ENCODE measurements around the gene CNTNAP3. TPM values are rescaled to one million over a fixed set of nuclear protein-coding genes. Genes with fewer than 3 reads are reported as not detected.
"Not testable (repeated sequence)": the region's sequence is repeated elsewhere in the genome, so short reads cannot be mapped to it uniquely, and the experiment has no call there.

Gene CNTNAP3
- total and polyA plus RNA-seq, 10 of the 15 experiments (the other 5 are each of a cell fraction or from before 2014, with no cell fraction given), result 0.04 to 0.13 (median 0.06) TPM; not detected in 7

- H3K4me3 ChIP-seq; POLR2A ChIA-PET; H3K36me3 ChIP-seq (ENCODE audit: control insufficient read depth in 2 of 2, insufficient read depth in 2 of 2, low read length in 1 of 2); H3K4me2 ChIP-seq (ENCODE audit: control insufficient read depth, insufficient read depth); FAIRE-seq; intact Hi-C loops (cut with micrococcal nuclease; ENCODE audit: unreplicated experiment); H3K9ac ChIP-seq (ENCODE audit: control insufficient read depth, insufficient read depth, low read length); H3K9me3 ChIP-seq (replicated peaks; ENCODE audit: control insufficient read depth, insufficient read depth, low read length); BruUV-seq (replicated peaks); H4K20me1 ChIP-seq (ENCODE audit: control insufficient read depth, insufficient read depth); DNase-seq (ENCODE audit: low read depth, low spot score); H3K27ac ChIP-seq (ENCODE audit: control insufficient read depth, insufficient read depth); H3K4me1 ChIP-seq (ENCODE audit: control insufficient read depth, insufficient read depth, low read length); H3K79me2 ChIP-seq (ENCODE audit: control insufficient read depth, insufficient read depth, low read length); H2AFZ ChIP-seq (ENCODE audit: control insufficient read depth, low read depth, low read length); ATAC-seq; RAD21 ChIA-PET (ENCODE audit: unreplicated experiment); CTCF ChIA-PET; in situ Hi-C loops (cut with MboI); SMC1A ChIA-PET (ENCODE audit: uncharacterized antibody, unreplicated experiment); H3K27me3 ChIP-seq (replicated peaks in 1 of 2; ENCODE audit: control insufficient read depth in 2 of 2, insufficient read depth in 2 of 2, low read length in 1 of 2): not testable (repeated sequence)
- WGBS (ENCODE audit: insufficient coverage, insufficient replicate concordance, low lambda C conversion rate, missing lambda C conversion rate), result 18% methylated on average over 4 of the region's 4 CpGs
These were observed 261.9 kb downstream of the CNTNAP3 start for GRCh38 chr9:39025911-39026588.

Small RNAs within 50 kb of the gene (small RNA-seq; reads per million reads assigned to genes)
- gene RN7SL640P, result not detected

Other genes starting within 250 kb of the CNTNAP3 start
- gene SPATA31A1, start 67.5 kb upstream of the CNTNAP3 start, total RNA-seq (2014; rRNA removed), result not detected in 2 replicates
- gene SPATA31A1, start 67.5 kb upstream of the CNTNAP3 start, total RNA-seq (2014; rRNA removed; fragmentation: Illumina TruSeq; extraction: Trizol), result not detected in 2 replicates
- not detected in 2 replicates for gene SPATA31A1, start 67.5 kb upstream of the CNTNAP3 start, total RNA-seq (2021)
- gene SPATA31A1, start 67.5 kb upstream of the CNTNAP3 start, polyA plus RNA-seq (2011; rRNA removed), result 0.01 TPM in 1 of 2 replicates, not detected in the other
- not detected in 2 replicates for gene SPATA31A1, start 67.5 kb upstream of the CNTNAP3 start, polyA plus RNA-seq (2014; fragmentation: Illumina TruSeq; extraction: Trizol)
- gene SPATA31A1, start 67.5 kb upstream of the CNTNAP3 start, polyA plus RNA-seq (2014; fragmentation: Nextera tagmentation; extraction: Ambion mirVana), result not detected
- gene SPATA31A1, start 67.5 kb upstream of the CNTNAP3 start, polyA plus RNA-seq (2014; rRNA removed), result not detected in 2 replicates
- gene SPATA31A1, start 67.5 kb upstream of the CNTNAP3 start, polyA plus RNA-seq (2016; fragmentation: Nextera tagmentation; extraction: Ambion mirVana), result not detected